H9 (cell line): ENCODE results near the gene WT1. TPM values are rescaled to one million over a fixed set of nuclear protein-coding genes. Genes with fewer than 3 reads are reported as not detected.

Experiments
- DNase-seq: peaks from one replicate; pipeline ENCODE4 v3.0.0-alpha.2; 2017
- H2AFZ ChIP-seq: one replicate; pipeline ENCODE4 v1.6.1; 2013; ENCODE audit warnings: mild to moderate bottlenecking, low read length, control low read depth, moderate library complexity
- H2AK5ac ChIP-seq: 2 replicates; pipeline ENCODE4 v1.6.1; 2013; ENCODE audit warnings: low read length, control low read depth, mixed read lengths; ENCODE audit not compliant: insufficient read length
- H2BK120ac ChIP-seq: one replicate; pipeline ENCODE4 v1.6.1; 2013; ENCODE audit warnings: low read depth, mild to moderate bottlenecking, low read length, control low read depth, inconsistent platforms; ENCODE audit not compliant: poor library complexity, severe bottlenecking
- H2BK12ac ChIP-seq: 2 replicates; pipeline ENCODE4 v1.6.1; 2013; ENCODE audit warnings: low read length, control low read depth, mixed read lengths, low read depth; ENCODE audit not compliant: insufficient read length
- H2BK15ac ChIP-seq: 2 replicates; pipeline ENCODE4 v1.6.1; 2013; ENCODE audit warnings: low read depth, low read length, control low read depth
- H2BK20ac ChIP-seq: one replicate; pipeline ENCODE4 v1.6.1; 2013; ENCODE audit warnings: low read depth, mild to moderate bottlenecking, low read length, control low read depth, inconsistent platforms; ENCODE audit not compliant: poor library complexity, severe bottlenecking
- H2BK5ac ChIP-seq: 2 replicates; pipeline ENCODE4 v1.6.1; 2013; ENCODE audit warnings: low read length, control low read depth, mixed read lengths; ENCODE audit not compliant: insufficient read length
- H3K14ac ChIP-seq: 2 replicates; pipeline ENCODE4 v1.6.1; 2013; ENCODE audit warnings: low read length, control low read depth; ENCODE audit not compliant: insufficient read depth
- H3K18ac ChIP-seq: 2 replicates; pipeline ENCODE4 v1.6.1; 2013; ENCODE audit warnings: low read depth, mild to moderate bottlenecking, mixed read lengths, low read length, control low read depth; ENCODE audit not compliant: insufficient read length
- H3K23ac ChIP-seq: 2 replicates; pipeline ENCODE4 v1.6.1; 2013; ENCODE audit warnings: low read length, control low read depth, mixed read lengths, low read depth; ENCODE audit not compliant: insufficient read length
- H3K23me2 ChIP-seq: 2 replicates; pipeline ENCODE4 v1.6.1; 2013; ENCODE audit warnings: low read depth, mild to moderate bottlenecking, mixed read lengths, low read length, control low read depth; ENCODE audit not compliant: insufficient read length, poor library complexity, severe bottlenecking
- H3K27ac ChIP-seq: 2 replicates; pipeline ENCODE4 v1.5.1; 2013; ENCODE audit warnings: low read length, control low read depth, mixed read lengths, low read depth; ENCODE audit not compliant: insufficient read length
- H3K27me3 ChIP-seq: 2 replicates; pipeline ENCODE4 v1.6.1; 2013; ENCODE audit warnings: low read length, control low read depth, inconsistent platforms; ENCODE audit not compliant: insufficient read depth
- H3K4ac ChIP-seq: 2 replicates; pipeline ENCODE4 v1.6.1; 2013; ENCODE audit warnings: low read depth, mild to moderate bottlenecking, control low read depth, inconsistent platforms, low read length, moderate library complexity
- H3K4me1 ChIP-seq: 2 replicates; pipeline ENCODE4 v1.6.1; 2013; ENCODE audit warnings: low read length, control low read depth, inconsistent platforms; ENCODE audit not compliant: insufficient read depth
- H3K4me2 ChIP-seq: 2 replicates; pipeline ENCODE4 v1.6.1; 2013; ENCODE audit warnings: low read length, control low read depth, mixed read lengths; ENCODE audit not compliant: insufficient read length, insufficient read depth
- H3K56ac ChIP-seq: 2 replicates; pipeline ENCODE4 v1.6.1; 2013; ENCODE audit warnings: low read depth, mild to moderate bottlenecking, mixed read lengths, low read length, control low read depth; ENCODE audit not compliant: insufficient read length
- H3K79me1 ChIP-seq: 2 replicates; pipeline ENCODE4 v1.6.1; 2013; ENCODE audit warnings: low read depth, mild to moderate bottlenecking, moderate library complexity, low read length, control low read depth, inconsistent platforms; ENCODE audit not compliant: insufficient read depth, poor library complexity, severe bottlenecking
- H3K79me2 ChIP-seq: 2 replicates; pipeline ENCODE4 v1.6.1; 2013; ENCODE audit warnings: low read length, control low read depth, inconsistent platforms; ENCODE audit not compliant: insufficient read depth
- H3K9ac ChIP-seq: 2 replicates; pipeline ENCODE4 v1.6.1; 2013; ENCODE audit warnings: low read length, control low read depth, mixed read lengths; ENCODE audit not compliant: insufficient read length; ENCODE audit errors: extremely low read depth
- H3K9me3 ChIP-seq: one replicate; pipeline ENCODE4 v1.6.1; 2013; ENCODE audit warnings: low read depth, low read length, inconsistent platforms; ENCODE audit not compliant: control insufficient read depth
- H3T11ph ChIP-seq: one replicate; pipeline ENCODE4 v1.6.1; 2013; ENCODE audit warnings: mild to moderate bottlenecking, low read length, control low read depth, inconsistent platforms
- H4K20me1 ChIP-seq: one replicate; pipeline ENCODE4 v1.6.1; 2013; ENCODE audit not compliant: control insufficient read depth, insufficient read length, insufficient read depth
- H4K5ac ChIP-seq: 2 replicates; pipeline ENCODE4 v1.6.1; 2013; ENCODE audit warnings: low read depth, mild to moderate bottlenecking, mixed read lengths, low read length, control low read depth; ENCODE audit not compliant: insufficient read length
- H4K8ac ChIP-seq: replicated peaks from 2 replicates; pipeline ENCODE4 v1.6.1; 2013; ENCODE audit warnings: low read length, control low read depth, mixed read lengths, low read depth; ENCODE audit not compliant: insufficient read length
- H4K91ac ChIP-seq: 2 replicates; pipeline ENCODE4 v1.6.1; 2013; ENCODE audit warnings: low read depth, mild to moderate bottlenecking, moderate library complexity, mixed read lengths, low read length, control low read depth; ENCODE audit not compliant: insufficient read length
- H3K27ac Mint-ChIP-seq, 3 experiments: 2 replicates in 2 of 3; 3 replicates in 1 of 3; pipeline ENCODE4 v1.8.0; 2020 to 2021; ENCODE audit warnings: mixed read lengths in 3 of 3, mild to moderate bottlenecking in 1 of 3, moderate library complexity in 1 of 3
- H3K27me3 Mint-ChIP-seq: 2 replicates; pipeline ENCODE4 v1.8.0; 2021; ENCODE audit warnings: low read depth, mild to moderate bottlenecking, moderate library complexity, mixed read lengths
- H3K36me3 Mint-ChIP-seq, 3 experiments: 2 replicates in 2 of 3; 3 replicates in 1 of 3; pipeline ENCODE4 v1.8.0; 2020 to 2021; ENCODE audit warnings: low read depth in 3 of 3, mixed read lengths in 3 of 3; ENCODE audit not compliant: insufficient read depth in 1 of 3
- H3K4me1 Mint-ChIP-seq, 2 experiments: 2 replicates each; pipeline ENCODE4 v1.8.0; 2020; ENCODE audit warnings: mixed read lengths in 2 of 2
- H3K4me3 Mint-ChIP-seq, 2 experiments: 2 replicates in 1 of 2; 3 replicates in 1 of 2; pipeline ENCODE4 v1.8.0; 2020 to 2021; ENCODE audit warnings: mild to moderate bottlenecking in 2 of 2, mixed read lengths in 2 of 2, moderate library complexity in 1 of 2
- H3K9me3 Mint-ChIP-seq, 2 experiments: 2 replicates in 1 of 2; 3 replicates in 1 of 2; pipeline ENCODE4 v1.8.0; 2020; ENCODE audit warnings: mild to moderate bottlenecking in 2 of 2, mixed read lengths in 2 of 2, moderate library complexity in 1 of 2
- CTCF ChIP-seq: fragments of 200-600 bp; sonication (generic); conservative IDR thresholded peaks from 3 replicates; pipeline ENCODE4 v1.8.0; 2021; ENCODE audit warnings: antibody characterized with exemption, mild to moderate bottlenecking
- WGBS: extraction: QIAGEN DNeasy Blood & Tissue Kit; methylation state at CpG from one replicate; pipeline ENCODE4 v1.1.7; 2013; ENCODE audit warnings: missing lambda C conversion rate, low lambda C conversion rate, mixed read lengths; ENCODE audit not compliant: insufficient read length; ENCODE audit errors: extremely low coverage; 5-methylcytosine and 5-hydroxymethylcytosine counted together
- long read RNA-seq: library from polyadenylated mRNA; unstranded; transcript quantifications from one replicate; pipeline ENCODE4 v2.0.0, GENCODE V29; 2020
- total RNA-seq: library from RNA; stranded (reverse); gene quantifications from 2 replicates; pipeline ENCODE4 v1.2.1, GENCODE V29; 2021

WT1 gene
- 0.15 and 0.20 TPM in 2 replicates for total RNA-seq
- long read RNA-seq, result 0 reads

GRCh38 chr11:32435511-32435941 is at the start of gene WT1:
TSS of gene WT1 (minus strand) at chr11:32435539.
- H2BK12ac ChIP-seq, result no peak within 1 kb of the TSS
- no peak within 1 kb of the TSS for H2AFZ ChIP-seq
- DNase-seq, result peak; percentile 82
- H4K20me1 ChIP-seq, result no peaks in the 10 kb centered on the region
- no peak within 1 kb of the TSS for H2AK5ac ChIP-seq
- Mint-ChIP-seq H3K9me3 (peaks cover 4 to 15% of the 10 kb centered on the region in 2 experiments; a peak in 3 of 5 replicates), H3K27ac (no peak within 1 kb of the TSS), H3K4me3 (peak within 1 kb of the TSS; percentile 49 to 81), H3K27me3 (peaks cover 98% of the 10 kb centered on the region), H3K36me3 (no peaks in the 10 kb centered on the region), H3K4me1 (peaks cover 43 to 50% of the 10 kb centered on the region in 2 experiments)
- H3K23ac ChIP-seq, result no peak within 1 kb of the TSS
- no peak within 1 kb of the TSS for H2BK15ac ChIP-seq
- no peak within 1 kb of the TSS for H2BK5ac ChIP-seq
- no peak within 1 kb of the TSS; the same call in 1 of the 2 replicates for H3K14ac ChIP-seq
- H4K5ac ChIP-seq, result no peak within 1 kb of the TSS
- H3K4me1 ChIP-seq, result peaks cover 5% of the 10 kb centered on the region; the same call in 1 of the 2 replicates
- H3K56ac ChIP-seq, result no peak within 1 kb of the TSS
- TF ChIP-seq CTCF, result no peak
- WGBS, result no CpG with 5 or more reads among the region's 25 CpGs
- no peaks in the 10 kb centered on the region for H3K79me2 ChIP-seq
- no peak within 1 kb of the TSS for H3T11ph ChIP-seq
- peak within 1 kb of the TSS; percentile 48 for H3K4me2 ChIP-seq
- H4K91ac ChIP-seq, result no peak within 1 kb of the TSS
- no peak within 1 kb of the TSS for H3K18ac ChIP-seq
- peaks cover 91% of the 10 kb centered on the region for H3K27me3 ChIP-seq
- peaks cover 9% of the 10 kb centered on the region for H3K23me2 ChIP-seq
- H4K8ac ChIP-seq, result no peak within 1 kb of the TSS
- no peak within 1 kb of the TSS for H2BK120ac ChIP-seq
- H3K27ac ChIP-seq, result no peak within 1 kb of the TSS
- no peak within 1 kb of the TSS for H3K9ac ChIP-seq
- H3K79me1 ChIP-seq, result no peaks in the 10 kb centered on the region
- no peaks in the 10 kb centered on the region for H3K9me3 ChIP-seq
- no peak within 1 kb of the TSS for H2BK20ac ChIP-seq
- H3K4ac ChIP-seq, result no peak within 1 kb of the TSS
